GM12878 (cell line): ENCODE measurements around the gene CRACDL.

Experiments used
- BHLHE40 ChIP-seq, 2 experiments: fragments of 450-650 bp in 1 of 2; IDR thresholded peaks; 2 replicates each; pipeline ENCODE4 v1.6.1; 2011 to 2017; ENCODE audit warnings: low read depth in 2 of 2, borderline replicate concordance in 1 of 2, improper control_type of control experiment in 1 of 2, low read length in 1 of 2, mild to moderate bottlenecking in 1 of 2
- CREB1 ChIP-seq: IDR thresholded peaks from 2 replicates; pipeline ENCODE4 v1.6.1; 2012; ENCODE audit warnings: low read depth, mild to moderate bottlenecking, inconsistent platforms
- DPF2 ChIP-seq: fragments of 450-650 bp; IDR thresholded peaks from 2 replicates; pipeline ENCODE4 v1.6.1; 2017; ENCODE audit warnings: mild to moderate bottlenecking
- E2F8 ChIP-seq: fragments of 450-650 bp; IDR thresholded peaks from 2 replicates; pipeline ENCODE4 v1.6.1; 2018; ENCODE audit warnings: mild to moderate bottlenecking, low read depth, moderate library complexity; ENCODE audit not compliant: partially characterized antibody
- EZH2 ChIP-seq: IDR thresholded peaks from 2 replicates; pipeline ENCODE4 v1.6.1; 2012; ENCODE audit warnings: low read depth, mild to moderate bottlenecking, control low read depth, inconsistent platforms, low read length, borderline replicate concordance; ENCODE audit not compliant: control insufficient read depth
- HDAC2 ChIP-seq: fragments of 200-600 bp; sonication (generic); IDR thresholded peaks from 2 replicates; pipeline ENCODE4 v1.6.1; 2017
- JUNB ChIP-seq: IDR thresholded peaks from 2 replicates; pipeline ENCODE4 v1.6.1; 2016; ENCODE audit warnings: antibody characterized with exemption, mild to moderate bottlenecking
- PKNOX1 ChIP-seq: fragments of 450-650 bp; IDR thresholded peaks from 2 replicates; pipeline ENCODE4 v1.6.1; 2016; ENCODE audit warnings: mild to moderate bottlenecking
- POLR2AphosphoS5 ChIP-seq: IDR thresholded peaks from 2 replicates; pipeline ENCODE4 v1.6.1; 2011; ENCODE audit warnings: mild to moderate bottlenecking, low read length, inconsistent platforms
- SIN3A ChIP-seq: IDR thresholded peaks from 2 replicates; pipeline ENCODE4 v1.6.1; 2012; ENCODE audit warnings: low read depth, low read length, improper control_type of control experiment
- TAF1 ChIP-seq: IDR thresholded peaks from 2 replicates; pipeline ENCODE4 v1.6.1; 2011; ENCODE audit warnings: mild to moderate bottlenecking, low read depth, low read length, borderline replicate concordance
- TF ChIP-seq, protein P1 (sequence below), 3 experiments: IDR thresholded peaks in 2 of 3; conservative IDR thresholded peaks in 1 of 3; 2 replicates each; pipeline ENCODE4 v1.5.1; 2011; ENCODE audit warnings: low read depth in 3 of 3, low read length in 3 of 3, mild to moderate bottlenecking in 3 of 3, control low read depth in 2 of 3, moderate library complexity in 2 of 3, inconsistent platforms in 1 of 3, mixed read lengths in 1 of 3; ENCODE audit not compliant: control insufficient read depth in 2 of 3, insufficient read depth in 1 of 3; ENCODE audit errors: extremely low read depth in 1 of 3
- TF ChIP-seq, protein P2 (sequence below): IDR thresholded peaks from 2 replicates; pipeline ENCODE4 v1.6.1; 2012; ENCODE audit warnings: low read depth, low read length, improper control_type of control experiment
- TF ChIP-seq, protein P3 (sequence below): IDR thresholded peaks from 2 replicates; pipeline ENCODE4 v1.6.1; 2011; ENCODE audit warnings: low read depth, low read length, improper control_type of control experiment, borderline replicate concordance

- no peak for TF ChIP-seq HDAC2
- no peak for TF ChIP-seq EZH2
- no peak for TF ChIP-seq BHLHE40 (IDR thresholded peaks at IDR 0.05; ENCODE audit: borderline replicate concordance in 1 of 2, low read depth in 2 of 2, low read length in 1 of 2)
- TF ChIP-seq, protein P1, sequence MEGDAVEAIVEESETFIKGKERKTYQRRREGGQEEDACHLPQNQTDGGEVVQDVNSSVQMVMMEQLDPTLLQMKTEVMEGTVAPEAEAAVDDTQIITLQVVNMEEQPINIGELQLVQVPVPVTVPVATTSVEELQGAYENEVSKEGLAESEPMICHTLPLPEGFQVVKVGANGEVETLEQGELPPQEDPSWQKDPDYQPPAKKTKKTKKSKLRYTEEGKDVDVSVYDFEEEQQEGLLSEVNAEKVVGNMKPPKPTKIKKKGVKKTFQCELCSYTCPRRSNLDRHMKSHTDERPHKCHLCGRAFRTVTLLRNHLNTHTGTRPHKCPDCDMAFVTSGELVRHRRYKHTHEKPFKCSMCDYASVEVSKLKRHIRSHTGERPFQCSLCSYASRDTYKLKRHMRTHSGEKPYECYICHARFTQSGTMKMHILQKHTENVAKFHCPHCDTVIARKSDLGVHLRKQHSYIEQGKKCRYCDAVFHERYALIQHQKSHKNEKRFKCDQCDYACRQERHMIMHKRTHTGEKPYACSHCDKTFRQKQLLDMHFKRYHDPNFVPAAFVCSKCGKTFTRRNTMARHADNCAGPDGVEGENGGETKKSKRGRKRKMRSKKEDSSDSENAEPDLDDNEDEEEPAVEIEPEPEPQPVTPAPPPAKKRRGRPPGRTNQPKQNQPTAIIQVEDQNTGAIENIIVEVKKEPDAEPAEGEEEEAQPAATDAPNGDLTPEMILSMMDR (IDR thresholded peaks at IDR 0.05 in 2 of 3, conservative IDR thresholded peaks at IDR 0.05 in 1 of 3; ENCODE audit: control insufficient read depth in 2 of 3, extremely low read depth in 1 of 3, insufficient read depth in 1 of 3, low read depth in 3 of 3, low read length in 3 of 3), result no peak
- TF ChIP-seq TAF1, result no peak
- no peak for TF ChIP-seq SIN3A
- TF ChIP-seq POLR2AphosphoS5, result no peak
- TF ChIP-seq JUNB, result no peak
- no peak for TF ChIP-seq DPF2
- TF ChIP-seq PKNOX1, result no peak
- TF ChIP-seq E2F8, result no peak
- TF ChIP-seq, protein P2, sequence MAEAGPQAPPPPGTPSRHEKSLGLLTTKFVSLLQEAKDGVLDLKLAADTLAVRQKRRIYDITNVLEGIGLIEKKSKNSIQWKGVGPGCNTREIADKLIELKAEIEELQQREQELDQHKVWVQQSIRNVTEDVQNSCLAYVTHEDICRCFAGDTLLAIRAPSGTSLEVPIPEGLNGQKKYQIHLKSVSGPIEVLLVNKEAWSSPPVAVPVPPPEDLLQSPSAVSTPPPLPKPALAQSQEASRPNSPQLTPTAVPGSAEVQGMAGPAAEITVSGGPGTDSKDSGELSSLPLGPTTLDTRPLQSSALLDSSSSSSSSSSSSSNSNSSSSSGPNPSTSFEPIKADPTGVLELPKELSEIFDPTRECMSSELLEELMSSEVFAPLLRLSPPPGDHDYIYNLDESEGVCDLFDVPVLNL, result no peak
- TF ChIP-seq CREB1, result no peak
- TF ChIP-seq, protein P3, sequence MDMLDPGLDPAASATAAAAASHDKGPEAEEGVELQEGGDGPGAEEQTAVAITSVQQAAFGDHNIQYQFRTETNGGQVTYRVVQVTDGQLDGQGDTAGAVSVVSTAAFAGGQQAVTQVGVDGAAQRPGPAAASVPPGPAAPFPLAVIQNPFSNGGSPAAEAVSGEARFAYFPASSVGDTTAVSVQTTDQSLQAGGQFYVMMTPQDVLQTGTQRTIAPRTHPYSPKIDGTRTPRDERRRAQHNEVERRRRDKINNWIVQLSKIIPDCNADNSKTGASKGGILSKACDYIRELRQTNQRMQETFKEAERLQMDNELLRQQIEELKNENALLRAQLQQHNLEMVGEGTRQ, result no peak
These were observed 116.7 kb downstream of the CRACDL start for GRCh38 chr2:98819231-98819766.
